KMS-11 (cell line): ENCODE results near the gene ENOX2.

ENCODE experiments used
- H2AFZ ChIP-seq: fragments of 200-600 bp; sonication (generic); 2 replicates; pipeline ENCODE4 v1.6.1; 2016; ENCODE audit warnings: antibody characterized with exemption, mixed run types, low read depth
- H3K27ac ChIP-seq: fragments of 200-600 bp; sonication (generic); 2 replicates; pipeline ENCODE4 v1.6.1; 2016; ENCODE audit warnings: mild to moderate bottlenecking, mixed run types
- H3K27me3 ChIP-seq: fragments of 200-600 bp; sonication (generic); 2 replicates; pipeline ENCODE4 v1.6.1; 2017; ENCODE audit warnings: mild to moderate bottlenecking, low read depth, mixed run types, moderate library complexity; ENCODE audit not compliant: insufficient read depth
- H3K36me3 ChIP-seq: fragments of 200-600 bp; sonication (generic); 2 replicates; pipeline ENCODE4 v1.6.1; 2017; ENCODE audit warnings: mild to moderate bottlenecking, mixed run types; ENCODE audit not compliant: insufficient read depth
- H3K4me1 ChIP-seq: fragments of 200-600 bp; sonication (generic); 2 replicates; pipeline ENCODE4 v1.6.1; 2016; ENCODE audit warnings: mild to moderate bottlenecking, low read depth, mixed run types; ENCODE audit not compliant: poor library complexity, severe bottlenecking
- H3K4me2 ChIP-seq: fragments of 200-600 bp; sonication (generic); 2 replicates; pipeline ENCODE4 v1.7.0; 2016; ENCODE audit warnings: mild to moderate bottlenecking, mixed run types
- H3K4me3 ChIP-seq: fragments of 200-600 bp; sonication (generic); IDR thresholded peaks from 2 replicates; pipeline ENCODE4 v1.6.1; 2017; ENCODE audit warnings: low read depth, low read length, mixed read lengths; ENCODE audit not compliant: insufficient read depth
- H3K79me2 ChIP-seq: fragments of 200-600 bp; sonication (generic); 2 replicates; pipeline ENCODE4 v1.6.1; 2016; ENCODE audit warnings: low read depth, mixed run types; ENCODE audit not compliant: insufficient read depth
- H3K9ac ChIP-seq: fragments of 200-600 bp; sonication (generic); 2 replicates; pipeline ENCODE4 v1.6.1; 2016; ENCODE audit warnings: mild to moderate bottlenecking, mixed run types
- H4K20me1 ChIP-seq: fragments of 200-600 bp; sonication (generic); 2 replicates; pipeline ENCODE4 v1.6.1; 2016; ENCODE audit warnings: mild to moderate bottlenecking, mixed run types; ENCODE audit not compliant: insufficient read depth
- CTCF ChIP-seq: fragments of 200-600 bp; sonication (generic); conservative IDR thresholded peaks from 2 replicates; pipeline ENCODE4 v1.6.1; 2017; ENCODE audit warnings: low read depth, mild to moderate bottlenecking, antibody characterized with exemption, low read length, moderate library complexity, mixed read lengths

The ENOX2 gene

GRCh38 chrX:130688360-130688759 is 214.6 kb downstream of the ENOX2 start:
- H3K27ac ChIP-seq, result no peak overlapping the region
- H3K4me3 ChIP-seq, result no peak overlapping the region
- H3K36me3 ChIP-seq, result no peaks in the 10 kb centered on the region
- no peaks in the 10 kb centered on the region for H3K4me1 ChIP-seq
- H4K20me1 ChIP-seq, result no peaks in the 10 kb centered on the region
- H3K9ac ChIP-seq, result no peak overlapping the region
- H3K27me3 ChIP-seq, result no peaks in the 10 kb centered on the region
- no peak for TF ChIP-seq CTCF
- H3K79me2 ChIP-seq, result no peaks in the 10 kb centered on the region
- no peak overlapping the region for H3K4me2 ChIP-seq
- H2AFZ ChIP-seq, result no peak overlapping the region

GRCh38 chrX:130682990-130683389 is 220.0 kb downstream of the ENOX2 start:
- H3K27ac ChIP-seq, result no peak overlapping the region
- no peak for TF ChIP-seq CTCF
- no peaks in the 10 kb centered on the region for H3K36me3 ChIP-seq
- no peak overlapping the region for H2AFZ ChIP-seq
- H3K27me3 ChIP-seq, result no peaks in the 10 kb centered on the region
- no peak overlapping the region for H3K4me2 ChIP-seq
- H3K4me3 ChIP-seq, result no peak overlapping the region
- H3K79me2 ChIP-seq, result no peaks in the 10 kb centered on the region
- H4K20me1 ChIP-seq, result no peaks in the 10 kb centered on the region
- H3K4me1 ChIP-seq, result no peaks in the 10 kb centered on the region
- no peak overlapping the region for H3K9ac ChIP-seq

- Histone ChIP-seq H3K4me3 (no peak overlapping the region), H3K4me1 (peaks cover 23% of the 10 kb centered on the region), H4K20me1 (no peaks in the 10 kb centered on the region), H3K4me2 (no peak overlapping the region), H3K9ac (no peak overlapping the region), H3K27me3 (no peaks in the 10 kb centered on the region), H3K36me3 (no peaks in the 10 kb centered on the region), H2AFZ (no peak overlapping the region), H3K27ac (no peak overlapping the region), H3K79me2 (no peaks in the 10 kb centered on the region)
- no peak for TF ChIP-seq CTCF
Measured at GRCh38 chrX:130680164-130681035, 222.6 kb downstream of the ENOX2 start.

GRCh38 chrX:130676861-130677260 is 226.1 kb downstream of the ENOX2 start:
- Histone ChIP-seq H3K4me3 (no peak overlapping the region), H3K79me2 (no peaks in the 10 kb centered on the region), H4K20me1 (no peaks in the 10 kb centered on the region), H3K9ac (no peak overlapping the region), H2AFZ (no peak overlapping the region), H3K27ac (peak overlapping the region; percentile 56), H3K4me1 (peaks cover 24% of the 10 kb centered on the region), H3K4me2 (peak overlapping the region; percentile 70), H3K36me3 (no peaks in the 10 kb centered on the region), H3K27me3 (no peaks in the 10 kb centered on the region)
- TF ChIP-seq CTCF, result no peak
